Memory B cell (primary cell): ENCODE results near the gene PHIP.
"Not testable (repeated sequence)": the region's sequence is repeated elsewhere in the genome, so short reads cannot be mapped to it uniquely, and the experiment has no call there.

Experiments
- ATAC-seq: fragments of 150-1000 bp; cut with Tn5 transposase; 2 replicates; pipeline ENCODE4 v1.10.0; 2021; ENCODE audit warnings: low read depth, mild to moderate bottlenecking, moderate library complexity
- DNase-seq, 2 donors: peaks; one replicate each; pipeline ENCODE4 v3.0.0; 2022; ENCODE audit warnings: low spot score in 2 of 2
- H3K27ac Mint-ChIP-seq: one replicate; pipeline ENCODE4 v1.8.0; 2022; ENCODE audit warnings: mild to moderate bottlenecking, moderate library complexity, mixed read lengths
- H3K27me3 Mint-ChIP-seq: one replicate; pipeline ENCODE4 v1.8.0; 2022; ENCODE audit warnings: mixed read lengths
- H3K36me3 Mint-ChIP-seq: one replicate; pipeline ENCODE4 v1.8.0; 2022; ENCODE audit warnings: mild to moderate bottlenecking, mixed read lengths
- H3K4me1 Mint-ChIP-seq: one replicate; pipeline ENCODE4 v1.8.0; 2022; ENCODE audit warnings: mixed read lengths
- H3K4me3 Mint-ChIP-seq: one replicate; pipeline ENCODE4 v1.8.0; 2022; ENCODE audit warnings: mild to moderate bottlenecking, moderate library complexity, mixed read lengths
- H3K9me3 Mint-ChIP-seq: one replicate; pipeline ENCODE4 v1.8.0; 2022; ENCODE audit warnings: mixed read lengths

Gene PHIP

GRCh38 chr6:78911218-78911940, 166.7 kb downstream of the PHIP start:
- Mint-ChIP-seq H3K27me3 (peaks cover 16% of the 10 kb centered on the region), H3K36me3 (peaks cover 5% of the 10 kb centered on the region), H3K9me3 (no peaks in the 10 kb centered on the region), H3K4me3 (peak overlapping the region; percentile 45), H3K4me1 (peaks cover 14% of the 10 kb centered on the region), H3K27ac (no peak overlapping the region)
- ATAC-seq (no peak), DNase-seq (no peak)

- peak overlapping the region; percentile 45 for H3K4me3 Mint-ChIP-seq
- H3K9me3 Mint-ChIP-seq, result no peaks in the 10 kb centered on the region
- H3K27me3 Mint-ChIP-seq, result peaks cover 16% of the 10 kb centered on the region
- ATAC-seq (peak; percentile 29), DNase-seq (no peak)
- H3K4me1 Mint-ChIP-seq, result peaks cover 14% of the 10 kb centered on the region
- peaks cover 5% of the 10 kb centered on the region for H3K36me3 Mint-ChIP-seq
- no peak overlapping the region for H3K27ac Mint-ChIP-seq
Observed at GRCh38 chr6:78910591-78911171, 167.4 kb downstream of the PHIP start.

GRCh38 chr6:78910010-78910409, 168.0 kb downstream of the PHIP start:
- Mint-ChIP-seq H3K27me3 (peaks cover 16% of the 10 kb centered on the region), H3K27ac (no peak overlapping the region), H3K4me3 (peak overlapping the region; percentile 29), H3K4me1 (peaks cover 14% of the 10 kb centered on the region), H3K9me3 (no peaks in the 10 kb centered on the region), H3K36me3 (peaks cover 5% of the 10 kb centered on the region)
- DNase-seq (no peak), ATAC-seq (no peak)

GRCh38 chr6:78909391-78909790, 168.7 kb downstream of the PHIP start:
- H3K27me3 Mint-ChIP-seq, result peaks cover 16% of the 10 kb centered on the region
- H3K4me1 Mint-ChIP-seq, result peaks cover 14% of the 10 kb centered on the region
- H3K27ac Mint-ChIP-seq, result no peak overlapping the region
- H3K9me3 Mint-ChIP-seq, result no peaks in the 10 kb centered on the region
- ATAC-seq, result no peak
- peaks cover 5% of the 10 kb centered on the region for H3K36me3 Mint-ChIP-seq
- DNase-seq, result no peak
- H3K4me3 Mint-ChIP-seq, result no peak overlapping the region

GRCh38 chr6:78908621-78909020, 169.4 kb downstream of the PHIP start:
- H3K4me3 Mint-ChIP-seq, result no peak overlapping the region
- ATAC-seq (no peak), DNase-seq (no peak)
- H3K4me1 Mint-ChIP-seq, result peaks cover 14% of the 10 kb centered on the region
- H3K36me3 Mint-ChIP-seq, result peaks cover 5% of the 10 kb centered on the region
- no peak overlapping the region for H3K27ac Mint-ChIP-seq
- no peaks in the 10 kb centered on the region for H3K9me3 Mint-ChIP-seq
- peaks cover 16% of the 10 kb centered on the region for H3K27me3 Mint-ChIP-seq

- Mint-ChIP-seq H3K27me3 (no peaks in the 10 kb centered on the region), H3K4me1 (no peaks in the 10 kb centered on the region), H3K4me3 (no peak overlapping the region), H3K36me3 (peaks cover 5% of the 10 kb centered on the region), H3K9me3 (no peaks in the 10 kb centered on the region), H3K27ac (no peak overlapping the region)
- no peak for DNase-seq
- no peak for ATAC-seq
Observed at GRCh38 chr6:78896227-78896626, 181.8 kb downstream of the PHIP start.

- not testable (repeated sequence) for H3K27me3 Mint-ChIP-seq, H3K27ac Mint-ChIP-seq, H3K9me3 Mint-ChIP-seq, H3K4me3 Mint-ChIP-seq, DNase-seq, H3K4me1 Mint-ChIP-seq, ATAC-seq
- peaks cover 16% of the 10 kb centered on the region for H3K36me3 Mint-ChIP-seq
Observed at GRCh38 chr6:78889901-78890300, 188.2 kb downstream of the PHIP start.
